Measurements from ENCODE around the gene LGALS9. TPM values are rescaled to one million over a fixed set of nuclear protein-coding genes. Genes with fewer than 3 reads are reported as not detected.
"Not testable (repeated sequence)": the region's sequence is repeated elsewhere in the genome, so short reads cannot be mapped to it uniquely, and the experiment has no call there.

LGALS9 gene
- total RNA-seq, 1 donor from 2014 or later, result 133 TPM

DNA sequence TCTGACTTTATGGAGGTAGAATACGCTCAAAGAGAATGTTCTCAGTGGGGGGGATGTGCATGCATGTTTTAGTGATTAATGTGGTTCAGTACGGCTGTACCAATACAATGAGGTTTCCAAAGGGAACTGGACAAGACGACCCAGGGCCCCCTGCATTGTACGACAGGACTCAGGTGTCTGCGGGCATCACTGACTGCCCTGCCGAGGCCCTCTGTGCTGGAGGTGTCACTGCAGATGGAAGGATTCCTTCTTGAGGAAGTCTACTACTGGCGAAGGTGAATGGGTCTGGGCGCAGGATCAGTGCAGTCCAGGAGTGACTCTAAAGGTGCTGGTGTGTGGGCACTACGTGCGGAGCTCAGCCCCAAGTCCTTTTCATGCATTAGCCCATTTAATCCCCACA lies 3.5 kb upstream of the LGALS9 start:
- intact Hi-C loops (cut with micrococcal nuclease), result no loop called here

DNA sequence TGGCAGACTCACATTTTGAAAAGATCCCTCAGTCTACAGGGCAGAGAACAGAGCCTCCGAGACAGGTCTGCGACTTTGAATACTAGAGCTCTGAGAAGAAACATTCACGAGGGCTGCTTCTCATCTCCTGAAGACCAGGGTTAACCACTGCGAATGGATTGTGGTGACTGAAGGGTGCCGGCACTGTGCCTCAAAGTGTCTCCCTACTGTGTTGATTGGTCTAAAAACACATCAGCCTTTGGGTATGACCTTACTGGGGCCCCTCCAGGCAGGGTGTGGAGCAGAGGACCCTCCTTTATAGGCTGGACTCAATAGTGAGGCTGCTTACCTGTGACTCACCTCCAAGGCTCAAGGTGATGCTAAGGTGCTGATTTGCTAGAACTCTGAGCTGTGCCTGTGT lies 2.6 kb upstream of the LGALS9 start:
- intact Hi-C loops (cut with micrococcal nuclease), result no loop called here

DNA sequence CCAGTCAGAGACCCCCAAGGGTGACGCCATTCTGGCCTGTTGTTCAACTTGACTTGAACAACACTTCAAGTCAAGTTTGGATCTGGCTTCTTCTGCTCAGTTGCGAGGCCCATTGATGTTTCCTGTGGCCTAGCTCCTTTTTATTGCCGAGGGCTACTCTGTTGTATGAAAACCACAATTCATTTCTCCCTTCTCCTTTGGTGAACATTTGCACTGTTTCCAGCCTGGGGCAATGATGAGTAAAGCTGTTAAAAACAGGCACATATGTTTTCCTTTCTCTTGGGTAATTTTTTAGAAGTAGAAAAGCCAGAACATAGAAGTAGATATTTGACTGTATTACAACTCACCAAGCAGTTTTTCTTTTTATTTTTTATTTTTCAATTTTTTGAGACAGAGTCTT lies 1.7 kb upstream of the LGALS9 start:
- intact Hi-C loops (cut with micrococcal nuclease), result not testable (repeated sequence)

GRCh38 chr17:27631411-27631760 lies 398 bp downstream of the LGALS9 start:
- intact Hi-C loops (cut with micrococcal nuclease), result no loop called here

DNA sequence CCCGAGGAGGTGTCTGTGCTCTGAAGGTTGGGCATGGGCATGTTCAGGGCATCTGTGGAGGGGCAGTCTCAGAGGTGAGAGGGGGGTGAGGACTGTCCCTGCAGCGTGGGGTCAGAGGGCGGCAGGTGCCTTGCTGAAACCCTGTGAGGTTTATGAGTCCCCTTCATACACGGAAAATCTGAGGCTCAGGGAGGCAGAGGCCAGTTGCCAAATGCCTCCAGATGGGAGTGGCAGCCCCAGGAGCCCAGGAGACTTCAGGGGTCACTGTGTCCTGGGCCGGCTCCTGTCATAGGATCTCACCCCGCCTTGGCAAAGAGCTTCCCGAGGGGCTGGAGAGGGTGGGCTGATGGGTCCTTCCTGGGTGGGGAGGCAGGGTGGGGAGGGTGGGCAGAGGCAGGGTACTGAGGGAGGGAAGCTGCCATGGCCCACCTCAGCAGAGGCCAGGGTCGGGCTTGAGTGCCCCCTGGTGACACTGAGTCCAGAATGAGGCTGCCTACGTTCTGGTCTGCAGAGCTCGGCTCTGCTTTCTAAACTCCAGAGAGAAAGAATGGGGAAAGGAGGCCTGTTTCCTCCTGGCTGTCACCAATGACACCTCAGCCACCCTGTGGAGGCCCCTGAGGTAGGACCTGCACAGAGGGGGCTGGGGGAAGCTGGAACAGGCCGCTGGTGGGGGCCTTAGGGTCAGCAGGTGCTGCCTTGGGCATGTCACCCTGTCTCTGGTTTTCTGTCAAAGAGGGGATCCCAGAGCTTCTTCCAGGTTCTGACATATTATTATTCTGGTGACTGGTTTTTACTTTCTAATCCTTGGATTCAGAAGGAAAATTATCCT lies 1.1 kb downstream of the LGALS9 start:
- intact Hi-C loops (cut with micrococcal nuclease), result no loop called here

DNA sequence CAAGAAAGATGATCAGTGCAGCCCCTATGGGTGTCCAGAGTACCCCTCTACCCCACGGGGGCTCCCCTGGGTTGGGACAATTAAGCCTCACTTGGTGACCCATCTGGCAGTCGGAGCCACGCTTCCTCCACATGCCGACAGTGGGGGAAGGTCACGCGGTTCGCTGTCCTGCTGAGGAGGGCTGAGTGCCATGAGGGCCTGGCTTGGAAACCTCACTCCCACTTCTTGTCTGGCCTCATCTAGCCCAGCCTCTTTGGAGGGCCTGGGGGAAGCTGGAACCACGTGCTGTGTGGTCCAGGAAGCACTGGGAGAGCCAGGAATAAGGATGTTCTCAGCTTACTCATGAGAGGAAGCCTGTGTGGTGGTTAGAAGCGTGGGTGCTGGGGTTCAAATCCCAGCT lies 1.8 kb downstream of the LGALS9 start:
- intact Hi-C loops (cut with micrococcal nuclease), result not testable (repeated sequence)

DNA sequence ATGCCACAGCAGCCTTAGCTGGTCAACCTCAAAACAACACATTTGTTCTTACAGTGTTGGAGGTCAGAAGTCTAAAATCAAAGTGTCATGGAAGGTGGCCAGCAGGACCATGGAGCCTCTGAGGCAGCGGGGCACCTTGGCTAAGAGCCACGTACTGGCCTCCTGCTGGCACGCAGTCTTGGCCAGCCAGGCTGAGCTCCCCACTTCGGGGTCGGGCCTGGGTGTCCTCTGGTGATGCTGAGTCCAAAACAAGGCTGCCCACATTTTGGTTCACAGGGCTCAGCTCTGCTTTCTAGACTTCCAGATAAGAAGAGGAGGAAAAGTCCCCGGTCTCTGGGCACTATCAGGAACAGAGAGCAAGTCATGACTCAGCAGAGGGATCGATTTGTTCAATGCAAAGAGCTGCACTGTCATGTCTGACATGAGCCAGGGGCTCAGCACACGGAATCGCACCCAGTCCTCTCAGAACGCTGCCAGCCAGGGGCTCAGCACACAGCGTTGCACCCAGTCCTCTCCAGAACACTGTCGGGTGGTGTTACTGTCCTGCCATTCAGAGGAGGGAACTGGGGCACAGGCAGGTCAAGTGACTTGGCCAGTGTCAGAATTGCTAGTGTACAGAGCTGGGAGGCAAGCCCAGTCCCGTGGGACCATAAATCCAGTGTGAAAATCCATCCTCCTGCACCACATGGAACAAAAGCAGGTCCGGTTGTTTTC lies 2.5 kb downstream of the LGALS9 start:
- intact Hi-C loops (cut with micrococcal nuclease), result no loop called here

DNA sequence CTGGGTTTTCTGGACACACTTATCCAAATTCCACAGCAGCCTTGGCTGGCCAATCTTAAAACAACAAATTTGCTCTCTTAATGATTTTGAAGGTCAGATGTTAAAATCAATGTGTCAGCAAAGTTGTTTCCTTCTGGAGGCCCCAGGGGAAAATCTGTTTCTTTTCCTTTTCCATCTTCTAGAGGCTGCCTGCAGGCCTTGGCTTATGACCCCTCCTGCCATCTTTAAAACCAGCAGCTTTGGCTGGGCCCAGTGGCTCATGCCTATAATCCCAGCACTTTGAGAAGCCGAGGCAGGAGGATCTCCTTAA lies 3.0 kb downstream of the LGALS9 start:
- intact Hi-C loops (cut with micrococcal nuclease), result no loop called here

GRCh38 chr17:27634776-27635175 lies 3.8 kb downstream of the LGALS9 start:
- intact Hi-C loops (cut with micrococcal nuclease), result no loop called here

DNA sequence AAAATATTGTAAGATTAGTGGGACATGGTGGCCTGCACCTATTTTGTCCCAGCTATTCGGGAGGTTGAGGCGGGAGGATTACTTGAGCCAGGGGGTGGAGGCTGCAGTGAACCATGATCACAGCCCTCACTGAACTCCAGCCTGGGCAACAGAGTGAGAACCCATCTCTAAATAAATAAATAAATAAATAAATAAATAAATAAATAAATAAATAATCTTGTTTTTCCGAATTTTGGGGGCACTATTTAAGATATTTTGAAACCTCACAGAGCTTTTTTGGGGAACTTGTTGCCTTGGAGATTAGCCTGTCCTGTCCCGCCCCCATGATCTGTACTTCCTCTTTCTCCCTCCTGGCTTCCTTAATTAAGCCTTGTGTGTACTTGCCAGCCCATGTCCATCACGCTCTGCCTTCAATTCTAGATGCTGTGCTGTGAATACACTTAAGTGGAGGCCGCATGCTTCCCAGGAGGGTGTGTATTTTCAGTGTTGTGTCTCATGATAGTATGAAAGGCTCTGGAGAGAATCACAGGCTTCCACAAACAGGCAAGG lies 4.4 kb downstream of the LGALS9 start:
- intact Hi-C loops (cut with micrococcal nuclease), result no loop called here

GRCh38 chr17:27636005-27636520 lies 5.1 kb downstream of the LGALS9 start:
- intact Hi-C loops (cut with micrococcal nuclease), result not testable (repeated sequence)

- intact Hi-C loops (cut with micrococcal nuclease), result not testable (repeated sequence)
These were observed 6.8 kb downstream of the LGALS9 start for GRCh38 chr17:27637818-27638217.

DNA sequence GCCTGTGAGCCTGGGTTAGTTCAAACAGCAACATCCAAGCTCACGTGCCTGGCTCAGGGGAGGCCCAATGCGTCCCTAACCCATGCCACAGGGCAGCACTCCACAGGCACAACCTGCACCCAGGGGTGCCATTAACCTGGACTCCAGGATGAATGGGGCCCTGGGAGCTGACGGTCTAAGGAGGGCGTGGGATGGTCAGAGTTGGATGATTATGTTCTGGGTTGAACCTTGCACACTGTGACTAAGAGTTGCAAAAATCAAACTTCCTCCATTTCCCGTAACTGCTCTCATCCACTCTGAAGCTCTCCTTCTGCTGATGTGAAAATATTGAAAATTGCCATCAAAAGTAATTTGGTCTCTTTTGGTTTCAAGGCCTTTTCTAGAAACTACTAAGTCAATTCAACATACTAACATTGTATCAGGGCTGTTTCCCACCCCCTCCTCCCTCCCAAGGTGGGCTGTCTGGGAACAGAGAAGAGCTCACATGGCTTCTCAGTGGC lies 7.5 kb downstream of the LGALS9 start:
- intact Hi-C loops (cut with micrococcal nuclease), result not testable (repeated sequence)

DNA sequence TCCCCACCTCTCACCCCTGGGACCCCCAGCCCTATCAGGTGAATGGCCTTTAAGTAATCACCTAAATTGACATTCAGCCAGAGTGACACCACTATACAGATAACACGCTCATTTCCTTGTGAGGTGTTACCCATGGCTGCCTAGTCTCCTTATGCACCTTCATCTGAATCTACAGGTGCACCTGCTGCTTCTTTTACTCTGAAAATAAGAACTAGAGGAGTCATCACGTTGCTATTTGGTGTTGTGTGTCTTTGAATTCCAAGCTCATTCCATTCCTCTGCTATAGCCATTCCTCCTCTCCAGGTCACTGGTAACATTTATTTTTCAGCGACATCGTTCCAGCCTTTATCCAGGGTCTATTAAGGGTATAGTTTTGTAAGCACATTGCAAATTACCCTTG lies 9.8 kb downstream of the LGALS9 start:
- intact Hi-C loops (cut with micrococcal nuclease), result no loop called here

- intact Hi-C loops (cut with micrococcal nuclease), result no loop called here
These were observed 13.6 kb downstream of the LGALS9 start for GRCh38 chr17:27644586-27644985.

DNA sequence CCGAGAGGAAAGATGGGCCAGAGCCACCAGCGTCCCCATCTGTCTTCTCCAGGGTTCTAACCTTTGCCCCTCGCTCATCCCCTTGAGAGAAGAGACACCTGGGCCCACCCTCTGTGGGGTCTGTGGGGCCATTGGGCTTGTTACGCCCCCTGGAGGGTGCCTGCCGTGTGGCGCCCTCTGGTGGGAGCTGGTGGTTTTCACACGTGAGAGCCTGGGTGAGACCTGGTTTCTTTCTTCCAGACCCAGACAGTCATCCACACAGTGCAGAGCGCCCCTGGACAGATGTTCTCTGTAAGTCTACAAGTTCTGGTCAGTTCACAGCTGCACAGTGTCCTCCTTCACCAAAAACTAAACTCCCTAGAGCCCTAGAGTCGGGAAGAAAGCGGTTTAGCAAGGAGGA lies 14.6 kb downstream of the LGALS9 start:
- intact Hi-C loops (cut with micrococcal nuclease), result not testable (repeated sequence)

- intact Hi-C loops (cut with micrococcal nuclease), result no loop called here
These were observed 15.2 kb downstream of the LGALS9 start for GRCh38 chr17:27646232-27646631.

DNA sequence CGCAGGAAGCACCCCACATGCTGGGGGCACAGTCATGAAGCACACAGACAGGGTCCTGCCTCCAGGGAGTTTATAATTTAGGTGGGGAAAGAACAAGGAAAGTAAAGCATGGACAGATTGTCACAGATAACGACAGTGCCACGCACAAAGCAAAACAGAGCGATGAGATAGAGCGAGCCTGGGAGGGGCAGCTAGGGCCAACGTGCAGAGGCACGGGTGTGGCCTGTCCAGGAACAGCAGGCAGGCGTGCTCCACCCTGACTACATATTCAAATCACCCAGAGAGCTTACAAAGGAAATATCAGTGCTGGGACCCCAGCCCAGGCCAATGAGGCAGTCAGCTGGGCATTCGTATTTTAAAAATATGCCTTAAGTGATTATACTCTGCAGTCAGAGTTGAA lies 16.8 kb downstream of the LGALS9 start:
- intact Hi-C loops (cut with micrococcal nuclease), result no loop called here

DNA sequence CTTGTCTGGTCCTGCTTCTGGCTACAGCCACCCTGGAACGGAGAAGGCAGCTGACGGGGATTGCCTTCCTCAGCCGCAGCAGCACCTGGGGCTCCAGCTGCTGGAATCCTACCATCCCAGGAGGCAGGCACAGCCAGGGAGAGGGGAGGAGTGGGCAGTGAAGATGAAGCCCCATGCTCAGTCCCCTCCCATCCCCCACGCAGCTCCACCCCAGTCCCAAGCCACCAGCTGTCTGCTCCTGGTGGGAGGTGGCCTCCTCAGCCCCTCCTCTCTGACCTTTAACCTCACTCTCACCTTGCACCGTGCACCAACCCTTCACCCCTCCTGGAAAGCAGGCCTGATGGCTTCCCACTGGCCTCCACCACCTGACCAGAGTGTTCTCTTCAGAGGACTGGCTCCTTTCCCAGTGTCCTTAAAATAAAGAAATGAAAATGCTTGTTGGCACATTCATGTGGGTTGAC lies 18.2 kb downstream of the LGALS9 start:
- intact Hi-C loops (cut with micrococcal nuclease), result not testable (repeated sequence)

DNA sequence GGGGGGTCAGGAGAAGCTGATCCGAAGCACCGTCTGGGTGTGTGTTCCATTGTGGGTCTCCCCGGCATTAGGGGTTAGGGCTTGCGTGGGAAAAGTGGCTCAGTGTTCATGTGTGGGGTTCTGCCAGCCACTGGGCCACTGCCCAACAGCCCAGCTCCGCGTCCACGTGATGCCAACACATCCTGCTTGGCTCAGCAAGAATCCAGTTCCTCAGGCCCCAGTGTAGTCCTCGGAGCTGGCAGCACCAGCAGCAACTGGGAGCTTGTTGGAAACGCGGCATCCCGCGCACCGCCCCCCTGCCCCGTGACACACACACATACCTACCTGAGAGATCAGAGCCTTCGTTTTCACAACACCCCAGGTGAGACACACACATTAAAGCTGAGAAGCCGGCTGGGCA lies 18.9 kb downstream of the LGALS9 start:
- intact Hi-C loops (cut with micrococcal nuclease), result loop anchor here (5.0 kb wide), 1 partner anchor 298 kb away; no protein-coding TSS in a partner anchor

GRCh38 chr17:27650836-27651235 lies 19.8 kb downstream of the LGALS9 start:
- intact Hi-C loops (cut with micrococcal nuclease), result loop anchor here (1.0 to 5.0 kb wide), 4 partner anchors 42 to 415 kb away; no protein-coding TSS in a partner anchor
